Right ventricle myocardium superior (tissue), 1 donor: ENCODE results near the gene ABCB1. TPM values are rescaled to one million over a fixed set of nuclear protein-coding genes. Genes with fewer than 3 reads are reported as not detected.
A peak's percentile ranks its signal among the peaks of the same experiment; 100 is the strongest.
"Not testable (repeated sequence)": the region's sequence is repeated elsewhere in the genome, so short reads cannot be mapped to it uniquely, and the experiment has no call there.

ENCODE experiments used
- ATAC-seq: fragments of 200-7000 bp; cut with Tn5 transposase; one replicate; pipeline ENCODE4 v1.9.1; 2020; ENCODE audit warnings: mild to moderate bottlenecking; ENCODE audit not compliant: poor library complexity
- DNase-seq: peaks from one replicate; pipeline ENCODE4 v3.0.0-alpha.2; 2020
- intact Hi-C: fragments of 100-400 bp; cut with DNase I; formaldehyde crosslinking; loops from one replicate; pipeline ENCODE4 v1.11.2; 2022
- total RNA-seq: library from RNA; stranded (reverse); fragmentation: NEBNext Ultra II Directional; extraction: Animal tissue kit (Norgen Biotek cat#: 25700); gene quantifications from one replicate; pipeline ENCODE4 v1.2.1, GENCODE V29; 2021
- donor health status: DM: no; HTN: yes; CAD: no; lungs with severe emphysema.

Gene ABCB1
- total RNA-seq, 1 donor from 2014 or later = 3.2 TPM

GRCh38 chr7:87482115-87482514 lies 118.6 kb downstream of the ABCB1 start:
- no peak for ATAC-seq
- no peak for DNase-seq
- intact Hi-C loops = no loop called here

GRCh38 chr7:87480386-87480785 lies 120.3 kb downstream of the ABCB1 start:
- ATAC-seq = no peak
- intact Hi-C loops = no loop called here
- DNase-seq = no peak

GRCh38 chr7:87479951-87480350 lies 120.7 kb downstream of the ABCB1 start:
- ATAC-seq = no peak
- no peak for DNase-seq
- intact Hi-C loops = no loop called here

- DNase-seq (no peak), ATAC-seq (no peak)
- intact Hi-C loops = no loop called here
Measured at GRCh38 chr7:87476179-87476557, 124.5 kb downstream of the ABCB1 start.

- DNase-seq = peak; percentile 42
- peak; percentile 70 for ATAC-seq
Measured at GRCh38 chr7:87475359-87476178, 125.1 kb downstream of the ABCB1 start, which contains the start of gene ABCB4. ABCB4 (minus strand) TSS chr7:87475680; CDS start chr7:87475465, 215 bp downstream.

GRCh38 chr7:87474533-87475358 lies 125.9 kb downstream of the ABCB1 start:
- no peak for DNase-seq
- intact Hi-C loops = no loop called here
- peak; percentile 63 for ATAC-seq

More at GRCh38 chr7:87475359-87476178, 125.1 kb downstream of the ABCB1 start, which contains the start of gene ABCB4:
- intact Hi-C loops = no loop called here

GRCh38 chr7:87473986-87474385 lies 126.7 kb downstream of the ABCB1 start:
- intact Hi-C loops = no loop called here
- ATAC-seq (peak; percentile 86), DNase-seq (no peak)

GRCh38 chr7:87473192-87473591 lies 127.5 kb downstream of the ABCB1 start:
- no peak for DNase-seq
- ATAC-seq = peak; percentile 23
- intact Hi-C loops = no loop called here

GRCh38 chr7:87471473-87471872 lies 129.2 kb downstream of the ABCB1 start:
- DNase-seq = no peak
- ATAC-seq = no peak
- intact Hi-C loops = no loop called here

- intact Hi-C loops, DNase-seq, ATAC-seq: not testable (repeated sequence)
Measured at GRCh38 chr7:87469204-87469603, 131.5 kb downstream of the ABCB1 start.

- ATAC-seq, DNase-seq, intact Hi-C loops: not testable (repeated sequence)
Measured at GRCh38 chr7:87465534-87465880, 135.2 kb downstream of the ABCB1 start.

- intact Hi-C loops, ATAC-seq, DNase-seq: not testable (repeated sequence)
Measured at GRCh38 chr7:87464830-87465533, 135.7 kb downstream of the ABCB1 start.

GRCh38 chr7:87463982-87464381 lies 136.7 kb downstream of the ABCB1 start:
- no peak for ATAC-seq
- intact Hi-C loops = no loop called here
- DNase-seq = no peak

- intact Hi-C loops, ATAC-seq, DNase-seq: not testable (repeated sequence)
Measured at GRCh38 chr7:87460444-87460843, 140.2 kb downstream of the ABCB1 start.

- ATAC-seq (no peak), DNase-seq (no peak)
- intact Hi-C loops = no loop called here
Measured at GRCh38 chr7:87459941-87460340, 140.7 kb downstream of the ABCB1 start.

- no peak for DNase-seq
- intact Hi-C loops = no loop called here
- ATAC-seq = no peak
Measured at GRCh38 chr7:87458148-87458547, 142.5 kb downstream of the ABCB1 start.

GRCh38 chr7:87456247-87456646 lies 144.4 kb downstream of the ABCB1 start:
- peak; percentile 57 for ATAC-seq

More at GRCh38 chr7:87456247-87456646, 144.4 kb downstream of the ABCB1 start:
- intact Hi-C loops = no loop called here
- DNase-seq = no peak
